GM12878 (cell line): Measurements from ENCODE around the gene CFAP410. TPM values are rescaled to one million over a fixed set of nuclear protein-coding genes. Genes with fewer than 3 reads are reported as not detected.
A peak's percentile ranks its signal among the peaks of the same experiment; 100 is the strongest.

ENCODE experiments used
- ATAC-seq: fragments of 200-7000 bp; cut with Tn5 transposase; 3 replicates; pipeline ENCODE4 v1.9.1; 2020; ENCODE audit warnings: mild to moderate bottlenecking, moderate library complexity
- BruUV-seq: library from RNA; stranded (reverse); fragments of 400-500 nt; replicated peaks from 2 replicates; lab custom pipeline; 2021; lab: Mats Ljungman, UMichigan
- CTCF ChIA-PET: fragments of 300-600 bp; sonication (Branson Sonifier 250); formaldehyde crosslinking; extraction: SDS; loops from one replicate; lab custom pipeline; 2021; ENCODE audit warnings: inconsistent platforms; lab: Yijun Ruan, JAX
- POLR2A ChIA-PET: fragments of 350-600 bp; formaldehyde crosslinking; extraction: SDS; loops from one replicate; lab custom pipeline; 2021; ENCODE audit warnings: inconsistent platforms; lab: Charles Lee
- RAD21 ChIA-PET: fragments of 300-600 bp; sonication (Branson Sonifier 250); formaldehyde crosslinking; loops from one replicate; lab custom pipeline; 2023; ENCODE audit warnings: antibody characterized with exemption; ENCODE audit not compliant: unreplicated experiment; lab: Charles Lee
- SMC1A ChIA-PET: fragments of 300-600 bp; sonication (Branson Sonifier 250); formaldehyde crosslinking; loops from one replicate; lab custom pipeline; 2023; ENCODE audit not compliant: unreplicated experiment, uncharacterized antibody; lab: Charles Lee
- DNase-seq: peaks from one replicate; pipeline ENCODE4 v3.0.0-alpha.2; 2011; ENCODE audit warnings: low read depth, low spot score
- FAIRE-seq: peaks from 3 replicates; lab custom pipeline; 2011; peaks lifted over from hg19 to GRCh38; lab: Jason Lieb, UNC
- H2AFZ ChIP-seq: 2 replicates; pipeline ENCODE4 v1.6.0; 2011; ENCODE audit warnings: low read depth, low read length, control low read depth; ENCODE audit not compliant: control insufficient read depth
- H3K27ac ChIP-seq: 2 replicates; pipeline ENCODE4 v1.5.1; 2011; ENCODE audit warnings: control low read depth; ENCODE audit not compliant: control insufficient read depth, insufficient read depth
- H3K27me3 ChIP-seq, 2 experiments: replicated peaks in 1 of 2; 2 replicates each; pipeline versions ENCODE4 v1.6.0 to v1.6.1; 2011; ENCODE audit warnings: low read length in 1 of 2; ENCODE audit not compliant: control insufficient read depth in 2 of 2, insufficient read depth in 2 of 2
- H3K36me3 ChIP-seq, 2 experiments: 2 replicates each; pipeline ENCODE4 v1.5.1; 2011; ENCODE audit warnings: low read length in 1 of 2; ENCODE audit not compliant: control insufficient read depth in 2 of 2, insufficient read depth in 2 of 2
- H3K4me1 ChIP-seq: 2 replicates; pipeline ENCODE4 v1.6.1; 2011; ENCODE audit warnings: mild to moderate bottlenecking, low read length, moderate library complexity, mixed read lengths; ENCODE audit not compliant: control insufficient read depth, insufficient read depth
- H3K4me2 ChIP-seq: 2 replicates; pipeline ENCODE4 v1.6.0; 2011; ENCODE audit warnings: control low read depth; ENCODE audit not compliant: control insufficient read depth, insufficient read depth
- H3K4me3 ChIP-seq: fragments of 200-600 bp; sonication (generic); 2 replicates; pipeline ENCODE4 v1.5.1; 2016
- H3K79me2 ChIP-seq: 2 replicates; pipeline ENCODE4 v1.6.0; 2011; ENCODE audit warnings: low read length; ENCODE audit not compliant: control insufficient read depth, insufficient read depth
- H3K9ac ChIP-seq: 2 replicates; pipeline ENCODE4 v1.8.0; 2011; ENCODE audit warnings: low read length, control low read depth, mixed read lengths; ENCODE audit not compliant: control insufficient read depth, insufficient read depth
- H3K9me3 ChIP-seq: replicated peaks from 3 replicates; pipeline ENCODE4 v1.5.1; 2011; ENCODE audit warnings: mild to moderate bottlenecking, low read length; ENCODE audit not compliant: control insufficient read depth, insufficient read depth
- H4K20me1 ChIP-seq: 2 replicates; pipeline ENCODE4 v1.6.0; 2011; ENCODE audit not compliant: control insufficient read depth, insufficient read depth
- ATF2 ChIP-seq: IDR thresholded peaks from 2 replicates; pipeline ENCODE4 v1.6.1; 2012; ENCODE audit warnings: low read length, inconsistent platforms
- MTA3 ChIP-seq: IDR thresholded peaks from 2 replicates; pipeline ENCODE4 v1.6.1; 2012; ENCODE audit warnings: low read length, inconsistent platforms, borderline replicate concordance
- NBN ChIP-seq: fragments of 450-650 bp; IDR thresholded peaks from 2 replicates; pipeline ENCODE4 v1.6.1; 2016
- PAX5 ChIP-seq: IDR thresholded peaks from 2 replicates; pipeline ENCODE4 v1.6.1; 2011; ENCODE audit warnings: low read depth, low read length, borderline replicate concordance
- POU2F2 ChIP-seq: IDR thresholded peaks from 3 replicates; pipeline ENCODE4 v1.6.1; 2011; ENCODE audit warnings: low read depth, mild to moderate bottlenecking, low read length, borderline replicate concordance
- PRDM15 ChIP-seq: fragments of 450-650 bp; formaldehyde crosslinking; IDR thresholded peaks from 2 replicates; pipeline ENCODE4 v1.4.0; 2020; ENCODE audit warnings: mild to moderate bottlenecking, moderate library complexity
- RCOR1 ChIP-seq: conservative IDR thresholded peaks from 2 replicates; pipeline ENCODE4 v1.6.1; 2012; ENCODE audit warnings: low read depth, low read length, improper control_type of control experiment
- RUNX3 ChIP-seq: IDR thresholded peaks from 2 replicates; pipeline ENCODE4 v1.6.1; 2012; ENCODE audit warnings: low read length, inconsistent platforms
- SRF ChIP-seq, 2 experiments: IDR thresholded peaks; 2 replicates each; pipeline ENCODE4 v1.6.1; 2011; ENCODE audit warnings: low read depth in 2 of 2, low read length in 2 of 2, mild to moderate bottlenecking in 1 of 2, moderate library complexity in 1 of 2
- TAF1 ChIP-seq: IDR thresholded peaks from 2 replicates; pipeline ENCODE4 v1.6.1; 2011; ENCODE audit warnings: mild to moderate bottlenecking, low read depth, low read length, borderline replicate concordance
- ZNF217 ChIP-seq: fragments of 450-650 bp; IDR thresholded peaks from 2 replicates; pipeline ENCODE4 v1.6.1; 2017; ENCODE audit warnings: antibody characterized with exemption, mild to moderate bottlenecking
- ZNF622 ChIP-seq: fragments of 450-650 bp; IDR thresholded peaks from 2 replicates; pipeline ENCODE4 v1.6.1; 2017; ENCODE audit warnings: mild to moderate bottlenecking, inconsistent platforms
- WGBS: methylation state at CpG from one replicate; pipeline ENCODE4 v1.1.6; 2016; ENCODE audit warnings: low lambda C conversion rate; ENCODE audit not compliant: insufficient replicate concordance, insufficient coverage; ENCODE audit errors: missing lambda C conversion rate; 5-methylcytosine and 5-hydroxymethylcytosine counted together
- in situ Hi-C: fragments of 300-500 bp; cut with MboI; formaldehyde crosslinking; loops from 9 replicates; pipeline ENCODE4 v1.14.3; 2018; ENCODE audit warnings: mixed read lengths
- intact Hi-C: fragments of 100-400 bp; cut with micrococcal nuclease; formaldehyde crosslinking; loops from one replicate; pipeline ENCODE4 v1.14.2; 2022; ENCODE audit not compliant: unreplicated experiment
- polyA plus RNA-seq, 11 experiments: library from polyadenylated mRNA; depleted of rRNA in 4 of 11; unstranded in 6 of 11; stranded (reverse) in 5 of 11; fragments of >200 nt; fragmentation: Nextera tagmentation in 4 of 11; fragmentation: Illumina TruSeq in 1 of 11; extraction: Ambion mirVana in 4 of 11; extraction: Trizol in 1 of 11; gene quantifications; 1 replicate in 1 of 11; 2 replicates in 10 of 11; pipeline versions ENCODE4 v1.2.1 to v1.2.3, GENCODE V29; 2011 to 2016; ENCODE audit warnings: inconsistent platforms in 2 of 11, missing spikeins in 2 of 11, low read depth in 1 of 11
- total RNA-seq, 4 experiments: library from RNA; depleted of rRNA in 3 of 4; stranded (reverse); fragments of >200 nt in 3 of 4; fragmentation: Illumina TruSeq in 1 of 4; extraction: Trizol in 1 of 4; gene quantifications; 2 replicates each; pipeline versions ENCODE4 v1.2.1 to v1.2.3, GENCODE V29; 2013 to 2021
- TF ChIP-seq, protein P1 (sequence below): fragments of 150-350 bp; IDR thresholded peaks from 2 replicates; pipeline ENCODE4 v1.6.1; 2016; ENCODE audit warnings: low read depth, low read length

CFAP410 gene
- total and polyA plus RNA-seq, 10 of the 15 experiments (the other 5 are each of a cell fraction or from before 2014, with no cell fraction given), result 0.14 to 24.8 (median 11.3) TPM

DNA sequence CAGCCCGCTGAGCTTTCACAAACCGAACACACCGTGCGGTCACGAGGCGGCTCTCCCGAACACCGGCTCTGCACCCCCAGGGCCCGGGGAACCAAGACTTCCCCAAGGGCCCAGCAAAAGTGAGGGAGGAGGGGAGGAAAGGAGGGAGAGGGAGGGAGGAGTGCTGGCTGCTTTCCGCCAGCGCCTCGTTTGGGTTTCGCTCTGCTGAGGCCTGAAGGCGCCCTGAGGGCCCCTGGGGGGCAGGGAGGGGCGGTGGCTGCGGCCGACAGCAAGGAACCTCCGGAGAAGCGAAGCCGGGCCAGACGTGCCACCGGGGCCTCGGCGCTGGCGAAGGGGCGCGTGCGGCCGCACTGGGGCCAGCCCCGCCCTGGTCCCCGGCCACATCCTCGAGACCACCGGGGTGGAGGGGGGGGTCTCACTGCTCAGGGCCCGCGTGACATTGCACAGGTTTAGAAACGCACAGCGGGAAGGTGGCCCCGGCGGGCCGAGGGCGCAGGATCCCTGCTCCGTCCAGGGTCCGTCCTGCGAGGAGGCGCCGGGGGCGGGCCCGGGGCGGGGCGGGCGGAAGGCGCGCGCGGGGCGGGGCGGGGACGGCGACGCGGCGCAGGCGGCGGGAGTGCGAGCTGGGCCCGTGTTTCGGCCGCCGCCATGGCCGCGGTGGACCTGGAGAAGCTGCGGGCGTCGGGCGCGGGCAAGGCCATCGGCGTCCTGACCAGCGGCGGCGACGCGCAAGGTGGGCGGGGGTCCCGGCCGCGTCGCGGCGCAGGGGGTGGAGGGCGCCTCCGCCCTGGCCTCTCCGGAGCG, 39.5 kb downstream of the CFAP410 start, which contains the start of gene PFKL:
PFKL (plus strand) TSS at position 596 of the 804 bp plus-strand sequence; CDS start at position 649, 53 bp downstream.
- H2AFZ ChIP-seq, result peak within 1 kb of the TSS; percentile 62
- no peaks in the 10 kb centered on the region for H3K9me3 ChIP-seq
- WGBS, result under 1% methylated on average over 32 of the region's 94 CpGs
- H3K27ac ChIP-seq, result peak within 1 kb of the TSS; percentile 95
- BruUV-seq, result no TSS peak
- FAIRE-seq (no peak), DNase-seq (peak; percentile 59), ATAC-seq (peak; percentile 67)
- ChIA-PET CTCF (interaction anchor here (1.0 kb wide), 2 partner anchors 18 to 32 kb away, joined by 3 read pairs; no protein-coding TSS in a partner anchor), POLR2A (interaction anchor here (1.0 kb wide), 1 partner anchor 39 kb away, joined by 3 read pairs; the partner anchor contains the start of gene CFAP410), SMC1A (no interaction called here), RAD21 (no interaction called here)
- no peaks in the 10 kb centered on the region for H3K36me3 ChIP-seq
- H3K4me3 ChIP-seq, result peak within 1 kb of the TSS; percentile 96
- peak within 1 kb of the TSS; percentile 87 for H3K9ac ChIP-seq
- H3K27me3 ChIP-seq, result no peaks in the 10 kb centered on the region
- in situ Hi-C loops (no loop called here), intact Hi-C loops (no loop called here)
- peaks cover 45% of the 10 kb centered on the region for H3K4me1 ChIP-seq
- no peaks in the 10 kb centered on the region for H4K20me1 ChIP-seq
- H3K79me2 ChIP-seq, result peaks cover 51% of the 10 kb centered on the region
- H3K4me2 ChIP-seq, result peak within 1 kb of the TSS; percentile 99
- TF ChIP-seq NBN (peak; percentile 82), RCOR1 (0 out of 2 replicates have a peak, but pooled peaks have one; percentile 61), ZNF622 (no peak), RUNX3 (no peak), ATF2 (no peak), MTA3 (no peak), SRF (IDR thresholded peaks at IDR 0.05; ENCODE audit: low read depth in 2 of 2, low read length in 2 of 2) (no peak), ZNF217 (0 out of 2 replicates have a peak, but pooled peaks have one; percentile 49), POU2F2 (peak; percentile 13; the same call in 1 of the 3 replicates), TAF1 (0 out of 2 replicates have a peak, but pooled peaks have one; percentile 38), PAX5 (peak; percentile 67; the same call in 1 of the 2 replicates), PRDM15 (CRISPR knock-in tag) (no peak)
- TF ChIP-seq, protein P1, sequence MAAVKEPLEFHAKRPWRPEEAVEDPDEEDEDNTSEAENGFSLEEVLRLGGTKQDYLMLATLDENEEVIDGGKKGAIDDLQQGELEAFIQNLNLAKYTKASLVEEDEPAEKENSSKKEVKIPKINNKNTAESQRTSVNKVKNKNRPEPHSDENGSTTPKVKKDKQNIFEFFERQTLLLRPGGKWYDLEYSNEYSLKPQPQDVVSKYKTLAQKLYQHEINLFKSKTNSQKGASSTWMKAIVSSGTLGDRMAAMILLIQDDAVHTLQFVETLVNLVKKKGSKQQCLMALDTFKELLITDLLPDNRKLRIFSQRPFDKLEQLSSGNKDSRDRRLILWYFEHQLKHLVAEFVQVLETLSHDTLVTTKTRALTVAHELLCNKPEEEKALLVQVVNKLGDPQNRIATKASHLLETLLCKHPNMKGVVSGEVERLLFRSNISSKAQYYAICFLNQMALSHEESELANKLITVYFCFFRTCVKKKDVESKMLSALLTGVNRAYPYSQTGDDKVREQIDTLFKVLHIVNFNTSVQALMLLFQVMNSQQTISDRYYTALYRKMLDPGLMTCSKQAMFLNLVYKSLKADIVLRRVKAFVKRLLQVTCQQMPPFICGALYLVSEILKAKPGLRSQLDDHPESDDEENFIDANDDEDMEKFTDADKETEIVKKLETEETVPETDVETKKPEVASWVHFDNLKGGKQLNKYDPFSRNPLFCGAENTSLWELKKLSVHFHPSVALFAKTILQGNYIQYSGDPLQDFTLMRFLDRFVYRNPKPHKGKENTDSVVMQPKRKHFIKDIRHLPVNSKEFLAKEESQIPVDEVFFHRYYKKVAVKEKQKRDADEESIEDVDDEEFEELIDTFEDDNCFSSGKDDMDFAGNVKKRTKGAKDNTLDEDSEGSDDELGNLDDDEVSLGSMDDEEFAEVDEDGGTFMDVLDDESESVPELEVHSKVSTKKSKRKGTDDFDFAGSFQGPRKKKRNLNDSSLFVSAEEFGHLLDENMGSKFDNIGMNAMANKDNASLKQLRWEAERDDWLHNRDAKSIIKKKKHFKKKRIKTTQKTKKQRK, result no peak
